Measurements from ENCODE around the gene PCDH18.
"Not testable (repeated sequence)": the region's sequence is repeated elsewhere in the genome, so short reads cannot be mapped to it uniquely, and the experiment has no call there.

PCDH18 gene

DNA sequence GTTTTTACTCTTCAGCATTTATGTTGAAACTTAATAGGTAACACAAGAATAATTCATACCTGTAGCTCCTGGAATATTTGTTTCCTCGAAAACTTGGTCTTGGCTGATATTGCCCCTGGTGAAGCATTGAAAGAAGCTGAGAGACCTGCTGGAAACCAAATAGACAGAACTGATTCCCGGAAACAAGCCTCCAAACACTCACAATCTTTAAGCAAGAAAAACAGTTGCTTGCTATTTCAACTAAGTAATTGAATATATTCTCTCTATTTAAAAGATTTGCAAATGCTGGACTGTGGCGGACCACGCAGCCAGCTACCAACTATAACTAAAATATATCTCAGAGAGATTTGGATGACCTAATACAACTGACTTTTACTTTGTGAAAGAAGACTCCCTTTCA is 3.6 kb downstream of the PCDH18 start:
- DNase-seq: no peak

DNA sequence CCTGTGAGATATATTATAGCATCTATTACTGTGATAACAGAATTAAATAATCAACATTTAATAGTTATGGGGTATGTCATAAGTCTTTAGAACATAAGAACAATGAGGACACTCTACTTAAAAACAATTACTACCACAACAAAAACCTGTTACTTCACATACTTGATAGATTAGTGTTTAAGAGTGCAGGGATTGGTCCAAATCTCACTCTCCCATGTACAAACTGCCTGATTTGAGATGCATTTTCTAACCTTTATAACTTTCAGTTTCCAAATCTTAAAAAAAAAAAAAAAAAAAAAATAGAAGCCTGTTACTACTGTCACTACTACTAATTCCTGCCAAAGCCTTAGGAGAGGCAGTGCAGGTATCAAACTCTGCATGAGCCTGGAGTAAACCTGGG is 5.6 kb downstream of the PCDH18 start:
- DNase-seq: no peak

DNA sequence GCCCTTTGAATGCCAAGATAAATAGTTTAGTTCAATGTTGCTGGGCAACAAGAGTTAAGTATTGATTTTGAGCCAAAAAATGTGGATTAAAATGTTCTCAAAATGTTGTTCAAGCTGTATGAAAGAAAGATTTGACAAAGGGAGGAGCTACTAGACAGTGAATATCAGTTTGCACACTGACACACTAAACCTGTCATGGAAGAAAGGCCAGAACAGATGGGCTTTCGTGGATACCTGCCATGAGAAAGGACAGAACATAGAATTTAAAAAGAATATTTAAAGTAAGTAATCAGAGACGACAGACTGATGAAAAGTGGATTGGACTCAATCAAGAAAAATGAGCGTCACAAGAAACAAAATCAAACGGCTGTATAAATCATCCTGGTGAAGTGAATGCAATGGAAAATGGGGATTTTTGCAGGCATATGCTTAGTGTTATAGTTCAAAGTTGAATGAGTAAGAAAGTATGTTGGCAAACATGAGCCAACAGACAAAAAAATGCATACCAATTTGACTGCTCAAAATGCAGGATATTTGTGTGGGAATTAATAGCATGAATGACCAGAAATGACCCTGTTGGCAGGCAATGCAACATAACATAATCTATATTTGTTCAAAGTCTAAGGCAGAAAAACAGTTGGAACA is 7.4 kb downstream of the PCDH18 start:
- DNase-seq: no peak

DNA sequence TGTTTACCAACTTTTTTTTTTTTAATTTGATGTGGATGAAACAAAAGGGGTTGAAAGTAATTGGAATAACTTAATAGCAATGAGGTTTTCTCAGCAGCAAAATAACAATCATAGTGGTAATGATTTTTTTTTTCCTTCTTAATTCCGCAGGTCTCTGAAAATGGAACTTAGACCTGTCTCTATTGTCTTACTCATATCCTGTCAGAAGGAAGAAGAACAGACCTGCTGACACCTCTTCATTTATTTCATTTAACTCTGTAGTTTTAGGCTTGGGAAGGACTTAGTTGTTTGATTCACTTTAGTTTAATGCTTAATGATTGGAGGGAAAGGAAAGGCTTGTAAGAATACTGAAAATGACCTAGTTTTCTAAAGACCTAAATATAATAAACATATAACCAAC is 9.0 kb downstream of the PCDH18 start:
- no peak for DNase-seq

DNA sequence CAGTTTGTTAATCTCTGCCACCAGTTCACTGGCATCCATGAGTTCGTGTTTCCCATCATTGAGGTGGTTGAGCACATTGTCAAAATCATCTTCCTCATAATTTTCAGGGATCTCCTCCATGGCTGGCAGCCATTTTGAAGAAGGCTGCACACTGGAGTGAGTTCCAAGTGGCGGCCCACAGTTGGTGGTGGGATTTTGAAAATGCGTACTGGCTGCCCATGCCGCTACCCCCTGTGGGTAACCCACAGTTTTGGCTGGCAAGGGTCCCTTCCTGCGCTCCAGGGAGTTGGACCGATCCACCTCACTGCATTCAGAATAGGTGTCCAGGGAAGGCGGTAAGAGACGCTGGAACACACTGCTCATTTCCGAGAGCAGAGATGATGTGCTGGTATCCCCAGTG is 11.2 kb downstream of the PCDH18 start:
- DNase-seq: no peak

DNA sequence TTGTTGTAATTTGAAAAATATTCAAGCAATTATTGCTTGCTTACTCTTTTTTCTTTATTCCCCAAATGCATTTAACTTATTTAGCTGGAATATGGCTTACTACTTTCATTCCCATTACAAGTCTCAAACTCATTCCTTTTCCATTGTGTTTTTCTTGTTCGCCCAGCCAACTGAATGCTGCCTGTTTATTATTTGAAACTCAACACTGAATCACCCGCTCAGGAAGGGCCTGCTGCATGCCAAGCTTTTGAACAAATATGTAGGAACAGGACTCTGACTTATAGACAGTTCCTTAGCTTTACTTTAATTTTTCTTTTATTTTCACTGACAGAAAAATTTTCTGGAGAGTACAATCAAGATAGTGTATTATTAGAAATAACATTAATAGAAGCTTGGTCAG is 12.9 kb downstream of the PCDH18 start:
- DNase-seq: no peak

DNA sequence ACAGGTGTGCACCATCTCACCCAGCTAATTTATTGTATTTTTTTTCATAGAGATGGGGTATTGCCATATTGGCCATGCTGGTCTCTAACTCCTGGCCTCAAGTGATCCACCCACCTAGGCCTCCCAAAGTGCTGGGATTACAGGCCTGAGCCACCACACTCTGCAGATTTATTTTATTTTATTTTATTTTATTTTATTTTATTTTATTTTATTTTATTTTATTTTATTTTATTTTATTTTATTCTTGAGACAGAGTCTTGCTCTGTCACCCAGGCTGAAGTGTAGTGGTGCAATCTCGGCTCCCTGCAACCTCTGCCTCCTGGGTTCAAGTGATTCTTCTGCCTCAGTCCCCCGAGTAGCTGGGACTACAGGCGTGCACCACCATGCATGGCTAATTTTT is 15.0 kb downstream of the PCDH18 start:
- not testable (repeated sequence) for DNase-seq

DNA sequence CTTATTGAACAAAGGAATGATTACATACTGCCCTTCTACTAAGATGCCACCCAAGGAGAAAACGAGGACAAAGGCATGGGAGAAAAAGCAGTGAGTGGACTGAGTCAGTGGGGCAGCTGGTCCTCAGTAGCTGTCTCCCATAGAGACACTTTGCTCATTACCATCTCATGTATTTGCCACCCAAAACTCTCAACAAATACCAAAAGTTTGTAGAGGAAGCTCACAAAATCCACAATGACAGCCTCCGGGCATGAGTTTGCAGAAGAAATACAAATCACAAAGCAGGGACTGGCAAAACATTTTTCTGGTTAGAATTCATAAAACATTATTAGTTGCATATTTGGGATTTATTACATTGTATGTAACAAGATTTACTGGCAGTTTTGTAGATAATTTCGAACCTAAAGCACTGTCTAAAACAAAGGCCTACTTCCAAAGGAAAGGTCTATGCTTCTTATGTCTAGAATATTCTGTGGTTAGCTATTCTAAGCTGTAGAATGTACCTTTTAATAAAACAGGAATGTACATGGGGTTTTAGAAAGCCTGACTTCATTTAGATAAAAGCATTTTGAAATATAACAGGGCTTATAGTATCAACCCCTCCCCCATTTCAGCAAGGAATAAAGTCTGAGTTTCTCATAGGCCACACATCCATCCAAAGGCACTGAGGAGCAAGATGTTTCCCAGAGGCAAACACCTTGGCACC is 17.7 kb downstream of the PCDH18 start:
- no peak for DNase-seq

DNA sequence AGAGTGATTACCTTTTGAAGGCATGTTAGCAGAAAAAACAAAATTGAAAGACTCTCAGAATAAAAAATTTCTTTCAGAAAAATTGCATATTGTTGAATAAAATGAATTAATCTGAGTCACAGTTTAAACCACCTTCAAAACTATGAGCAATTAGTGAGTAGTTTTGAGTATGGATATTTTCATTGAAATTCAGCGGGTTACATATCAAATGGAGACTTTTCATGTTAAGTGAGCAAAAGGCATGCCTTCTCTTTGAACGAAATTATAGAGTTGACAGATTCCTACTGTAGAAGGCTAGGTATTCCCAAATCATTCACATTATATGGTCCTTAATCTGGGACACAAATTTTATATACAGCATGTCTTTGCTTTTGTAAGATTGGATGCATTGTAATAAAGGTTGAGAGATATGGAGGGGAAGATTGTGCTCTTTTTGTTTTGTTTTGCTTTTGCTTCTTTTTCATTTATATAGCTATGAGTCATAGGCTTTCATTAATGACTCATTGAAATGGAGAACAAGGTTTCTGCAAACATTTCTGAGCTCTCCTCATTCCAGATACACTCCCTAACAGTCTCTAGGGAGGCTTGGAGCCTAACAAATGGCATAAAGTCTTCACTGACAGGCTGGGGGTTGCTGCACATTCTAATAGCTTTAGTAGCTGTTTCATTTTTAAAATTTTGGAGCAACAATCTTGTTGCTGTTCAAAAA is 21.6 kb downstream of the PCDH18 start:
- DNase-seq: no peak

DNA sequence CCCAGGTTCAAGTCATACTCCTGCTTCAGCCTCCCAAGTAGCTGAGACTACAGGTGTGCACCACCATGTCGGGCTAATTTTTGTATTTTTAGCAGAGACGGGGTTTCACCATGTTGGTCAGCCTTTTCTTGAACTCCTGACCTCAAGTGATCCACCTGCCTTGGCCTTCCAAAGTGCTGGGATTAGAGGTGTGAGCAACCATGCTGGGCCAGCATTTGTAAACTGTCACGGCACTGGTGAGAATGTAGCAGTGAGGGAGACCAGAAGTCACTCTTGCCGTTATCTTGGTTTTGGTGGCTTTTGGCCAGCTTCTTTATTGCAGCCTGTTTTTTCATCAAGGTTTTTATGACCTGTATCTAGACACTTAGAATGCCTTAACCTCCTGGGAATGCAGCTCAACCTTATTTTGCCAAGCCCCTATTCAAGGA is 22.4 kb downstream of the PCDH18 start:
- no peak for DNase-seq

DNA sequence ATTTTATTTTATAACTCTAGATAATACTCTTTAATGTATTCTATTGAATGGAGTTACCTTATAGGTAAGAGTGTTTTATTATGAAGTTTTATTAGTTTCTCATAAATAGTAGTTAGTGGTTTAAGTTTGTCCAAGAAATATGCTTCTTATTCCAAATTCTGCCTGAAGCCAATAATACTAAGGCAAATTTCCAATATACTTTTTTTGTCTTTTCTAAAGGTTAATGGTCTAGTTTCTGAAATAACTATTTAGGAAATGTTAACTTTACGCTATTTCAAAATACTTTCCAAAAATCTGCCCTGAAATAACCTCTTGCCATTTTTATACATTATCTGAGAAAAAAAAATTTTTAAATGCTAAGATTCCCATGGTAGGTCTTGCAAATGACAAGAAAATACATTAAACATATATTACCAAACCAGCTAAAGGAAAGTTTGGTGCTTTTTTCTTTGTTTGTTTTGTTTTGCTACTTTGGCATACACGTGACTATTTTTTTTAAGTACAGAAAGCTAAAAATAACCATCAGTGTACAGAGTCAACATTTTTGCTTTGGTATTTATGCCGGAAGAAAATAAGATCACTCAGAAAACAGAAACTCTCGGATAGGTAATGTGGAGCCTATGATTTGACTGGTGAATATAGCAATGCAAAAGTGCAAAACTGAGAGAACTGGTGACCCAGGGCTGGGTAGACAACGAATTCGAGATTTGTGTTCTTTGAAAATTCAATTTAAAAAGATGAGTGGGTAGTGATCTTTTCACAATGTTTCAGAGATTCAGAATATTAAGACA is 29.8 kb downstream of the PCDH18 start:
- DNase-seq: no peak

DNA sequence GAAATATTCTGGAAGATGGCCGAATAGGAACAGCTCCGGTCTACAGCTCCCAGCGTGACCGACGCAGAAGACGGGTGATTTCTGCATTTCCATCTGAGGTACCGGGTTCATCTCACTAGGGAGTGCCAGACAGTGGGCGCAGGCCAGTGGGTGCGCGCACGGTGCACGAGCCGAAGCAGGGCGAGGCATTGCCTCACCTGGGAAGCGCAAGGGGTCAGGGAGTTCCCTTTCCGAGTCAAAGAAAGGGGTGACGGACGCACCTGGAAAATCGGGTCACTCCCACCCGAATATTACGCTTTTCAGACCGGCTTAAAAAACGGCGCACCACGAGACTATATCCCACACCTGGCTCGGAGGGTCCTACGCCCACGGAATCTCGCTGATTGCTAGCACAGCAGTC is 36.0 kb downstream of the PCDH18 start:
- DNase-seq: not testable (repeated sequence)

DNA sequence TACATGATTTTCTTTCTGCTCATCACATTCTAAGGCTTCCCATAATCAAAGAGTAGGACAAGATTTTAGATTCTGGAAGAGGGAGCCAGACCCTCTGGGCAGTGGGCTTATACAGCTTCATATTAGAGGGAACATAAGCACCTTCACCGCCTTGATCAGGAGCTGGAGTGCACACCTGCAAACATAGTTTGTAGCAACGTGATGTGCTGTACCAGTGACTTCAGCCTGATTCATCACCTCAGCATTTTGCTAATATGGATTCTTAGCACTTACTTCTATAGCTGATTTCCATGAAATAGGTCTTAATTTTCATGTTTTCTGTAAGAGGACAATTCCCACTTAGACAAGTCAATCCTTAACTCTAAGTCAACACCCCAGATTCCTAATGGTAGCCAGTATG is 36.7 kb downstream of the PCDH18 start:
- no peak for DNase-seq

DNA sequence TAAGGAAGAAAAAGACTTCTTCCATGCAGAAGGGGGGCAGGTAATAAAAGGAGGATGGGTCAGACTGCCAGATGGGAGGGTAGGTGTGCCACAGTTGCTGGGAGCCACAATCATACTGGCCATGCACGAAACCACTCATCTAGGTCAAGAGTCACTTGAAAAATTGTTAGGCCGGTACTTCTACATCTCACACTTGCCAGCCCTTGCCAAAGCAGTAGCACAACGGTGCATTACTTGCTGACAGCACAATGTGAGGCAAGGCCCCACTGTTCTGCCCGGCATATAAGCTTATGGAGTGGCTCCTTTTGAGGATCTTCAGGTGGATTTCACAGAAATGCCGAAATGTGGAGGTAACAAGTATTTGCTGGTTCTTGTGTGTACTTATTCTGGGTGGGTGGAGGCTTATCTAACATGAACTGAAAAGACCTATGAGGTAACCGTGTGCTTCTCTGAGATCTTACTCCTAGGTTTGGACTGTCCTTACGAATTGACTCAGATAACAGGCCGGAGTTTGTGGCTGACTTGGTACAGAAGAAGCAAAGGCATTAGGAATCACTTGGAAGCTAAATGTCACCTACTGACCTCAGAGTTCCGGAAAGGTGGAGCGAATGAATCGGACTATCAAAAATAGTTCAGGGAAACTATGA is 48.9 kb downstream of the PCDH18 start:
- DNase-seq: not testable (repeated sequence)

DNA sequence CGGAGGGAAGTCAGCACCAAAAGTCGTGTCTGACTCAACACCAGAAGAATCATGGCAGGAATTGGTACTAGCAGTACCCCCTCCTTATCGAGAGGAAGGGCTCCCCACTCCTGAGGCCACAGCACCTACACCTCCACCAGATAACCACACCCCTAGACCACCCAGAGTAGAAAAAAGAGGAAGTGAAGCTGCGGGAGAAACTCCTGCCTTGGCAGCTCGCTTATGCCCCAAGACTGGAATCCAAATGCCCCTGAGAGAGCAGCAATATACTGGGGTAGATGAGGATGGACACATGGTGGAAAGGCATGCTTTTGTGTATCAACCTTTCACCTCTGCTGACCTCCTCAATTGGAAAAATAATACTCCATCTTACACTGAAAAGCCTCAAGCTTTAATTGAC is 52.6 kb downstream of the PCDH18 start:
- DNase-seq: not testable (repeated sequence)

DNA sequence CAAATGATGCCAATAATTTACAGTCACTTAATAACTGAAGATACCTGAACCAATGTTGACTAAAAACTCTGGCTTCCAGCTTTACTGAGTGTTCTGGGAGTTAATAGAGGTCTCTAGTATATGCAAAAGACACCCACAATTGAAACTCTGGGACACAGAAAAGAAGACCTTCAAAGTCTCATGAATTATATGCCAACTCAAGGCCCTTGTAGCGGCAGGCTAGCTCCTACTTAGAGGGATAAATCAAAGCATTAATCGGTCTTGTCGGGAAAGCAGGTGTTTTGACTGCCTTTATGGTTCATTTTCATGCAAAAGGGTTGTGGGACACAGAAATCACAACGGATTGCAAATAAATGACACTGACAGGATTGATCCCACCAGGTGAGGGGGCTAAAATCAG is 55.9 kb downstream of the PCDH18 start:
- no peak for DNase-seq

DNA sequence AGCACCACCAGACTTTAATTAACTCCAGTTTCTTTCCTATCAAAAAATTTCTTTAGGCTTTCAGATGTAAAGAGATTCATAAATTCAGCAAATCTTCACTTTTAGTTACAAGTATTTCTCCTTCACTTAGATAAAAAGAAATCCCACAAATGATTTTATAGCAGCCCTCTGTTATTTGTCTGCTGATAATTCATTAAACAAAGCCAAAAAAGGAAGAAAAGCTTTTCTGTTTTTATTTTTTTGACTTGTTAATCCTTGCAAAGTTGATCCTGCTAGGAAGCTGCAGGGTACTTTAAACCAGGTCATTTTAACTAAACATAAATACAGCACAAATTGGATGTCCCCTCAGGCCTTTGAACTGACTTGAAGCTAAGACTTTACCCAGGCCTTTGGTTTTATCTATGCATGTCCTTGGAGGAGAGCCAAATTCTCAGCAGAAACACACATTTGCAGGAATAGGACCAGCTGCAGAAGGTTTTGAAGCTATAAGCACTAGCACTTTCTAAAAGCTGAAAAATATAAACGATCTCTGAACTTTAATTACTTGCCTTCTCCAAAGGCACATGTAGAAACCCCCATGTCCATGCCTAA is 57.5 kb downstream of the PCDH18 start:
- peak; percentile 2 for DNase-seq

DNA sequence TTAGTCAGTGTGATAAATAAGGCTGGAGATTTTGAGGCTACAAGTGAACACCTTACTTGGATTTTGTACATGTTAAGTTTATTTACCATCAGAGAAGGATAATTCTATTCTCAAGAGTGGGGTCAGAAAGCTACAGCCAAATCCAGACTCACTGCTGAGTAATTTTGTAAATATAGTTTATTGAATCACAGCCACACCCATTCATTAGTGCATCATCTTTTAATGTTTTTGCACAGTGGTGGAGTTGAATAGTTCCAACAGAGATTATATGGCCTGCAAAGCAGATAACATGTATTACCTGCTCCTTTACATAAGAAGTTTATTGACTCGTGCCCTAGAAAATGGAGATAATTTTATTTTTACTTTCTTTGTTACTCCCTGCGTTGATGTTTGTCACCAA is 60.4 kb downstream of the PCDH18 start:
- DNase-seq: no peak

DNA sequence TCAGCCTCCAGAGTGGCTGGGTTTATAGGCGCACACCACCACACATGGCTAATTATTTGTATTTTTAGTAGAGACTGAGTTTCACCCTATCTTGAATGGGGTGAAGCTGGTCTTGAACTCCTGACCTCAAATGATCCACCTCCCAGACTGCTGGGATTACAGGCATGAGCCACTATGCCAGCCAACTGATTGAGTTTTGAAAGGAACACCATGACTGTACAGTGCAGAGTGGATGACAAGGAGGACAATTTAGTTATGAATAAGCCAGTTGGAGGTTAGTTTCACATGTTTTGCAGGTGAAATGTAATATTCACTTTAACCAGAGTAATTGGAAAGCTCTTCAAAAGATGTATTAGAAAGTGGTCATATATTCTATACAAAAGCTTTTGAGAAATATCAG is 60.8 kb downstream of the PCDH18 start:
- no peak for DNase-seq

DNA sequence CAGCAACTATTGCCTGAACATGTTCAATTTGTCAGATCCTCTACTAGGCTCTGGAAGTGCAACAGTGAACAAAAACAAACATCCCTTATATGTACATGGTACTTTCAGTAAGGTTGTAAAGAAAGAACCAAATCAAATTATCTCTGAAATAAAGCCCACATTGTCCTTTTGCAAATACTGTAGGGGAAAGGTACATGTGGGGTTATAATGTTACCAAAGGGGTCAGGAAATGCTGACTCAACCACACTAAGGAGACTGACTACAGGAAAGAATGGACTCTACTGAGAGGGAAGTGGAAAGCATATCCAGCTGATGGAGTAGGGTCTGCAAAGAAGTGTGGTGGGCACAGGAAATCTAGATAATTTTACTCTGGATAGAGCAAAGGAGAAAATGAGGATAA is 61.5 kb downstream of the PCDH18 start:
- DNase-seq: no peak

Measured in hematopoietic multipotent progenitor cell treated with erythropoietin and hydrocortisone succinate and interleukin-3 and kit ligand, for 4 days (in vitro differentiated cells).